Measurements from ENCODE around the gene FAM13A.

FAM13A gene

GRCh38 chr4:89056953-89057398, at the start of gene FAM13A (continued):
- TF ChIP-seq PBX3 (CRISPR knock-in tag; IDR thresholded peaks at IDR 0.05) (no peak), EGR2 (tag by site-specific recombination; IDR thresholded peaks at IDR 0.05; ENCODE audit: low read depth) (no peak), ZNF654 (tag by site-specific recombination; IDR thresholded peaks at IDR 0.05; ENCODE audit: low read depth) (no peak), ZNF792 (tag by site-specific recombination; IDR thresholded peaks at IDR 0.05) (no peak), ZNF548 (tag by site-specific recombination; IDR thresholded peaks at IDR 0.05) (no peak), ZNF645 (tag by site-specific recombination; IDR thresholded peaks at IDR 0.05) (no peak), ZNF404 (tag by site-specific recombination; IDR thresholded peaks at IDR 0.05) (no peak), KLF16 (tag by site-specific recombination; IDR thresholded peaks at IDR 0.05) (no peak), SCRT1 (tag by site-specific recombination; IDR thresholded peaks at IDR 0.05; ENCODE audit: borderline replicate concordance) (no peak), ZNF302 (tag by site-specific recombination; IDR thresholded peaks at IDR 0.05; ENCODE audit: low read depth) (no peak), ELK4 (IDR thresholded peaks at IDR 0.05; ENCODE audit: borderline replicate concordance, low read depth, low read length) (no peak), ZFHX2 (tag by site-specific recombination; conservative IDR thresholded peaks at IDR 0.05) (no peak), ZNF623 (tag by site-specific recombination; IDR thresholded peaks at IDR 0.05) (no peak), KLF7 (tag by site-specific recombination; IDR thresholded peaks at IDR 0.05; ENCODE audit: borderline replicate concordance) (no peak), ZNF292 (tag by site-specific recombination; IDR thresholded peaks at IDR 0.05; ENCODE audit: borderline replicate concordance, low read depth) (no peak), ZNF768 (tag by site-specific recombination; IDR thresholded peaks at IDR 0.05) (no peak), ZNF76 (tag by site-specific recombination; IDR thresholded peaks at IDR 0.05; ENCODE audit: borderline replicate concordance, low read depth) (no peak), HOXC10 (CRISPR knock-in tag; IDR thresholded peaks at IDR 0.05) (no peak), SP2 (tag by site-specific recombination; IDR thresholded peaks at IDR 0.05) (no peak), ZNF580 (tag by site-specific recombination; IDR thresholded peaks at IDR 0.05) (no peak), ZNF596 (tag by site-specific recombination; IDR thresholded peaks at IDR 0.05) (no peak), ZNF10 (tag by site-specific recombination; IDR thresholded peaks at IDR 0.05) (no peak), KLF17 (tag by site-specific recombination; IDR thresholded peaks at IDR 0.05) (no peak), ZNF37A (tag by site-specific recombination; IDR thresholded peaks at IDR 0.05) (no peak), ZNF19 (tag by site-specific recombination; IDR thresholded peaks at IDR 0.05; ENCODE audit: low read depth) (no peak), ZNF785 (tag by site-specific recombination; IDR thresholded peaks at IDR 0.05) (no peak), ZNF394 (tag by site-specific recombination; IDR thresholded peaks at IDR 0.05; ENCODE audit: borderline replicate concordance) (peak; percentile 59; the same call in 1 of the 2 replicates), ZNF132 (tag by site-specific recombination; IDR thresholded peaks at IDR 0.05; ENCODE audit: borderline replicate concordance) (no peak), ZSCAN4 (tag by site-specific recombination; IDR thresholded peaks at IDR 0.05) (no peak), ZNF362 (tag by site-specific recombination; IDR thresholded peaks at IDR 0.05) (peak; percentile 85), ZFP3 (tag by site-specific recombination; IDR thresholded peaks at IDR 0.05; ENCODE audit: low read depth) (no peak), ZNF266 (tag by site-specific recombination; IDR thresholded peaks at IDR 0.05; ENCODE audit: low read depth) (no peak), ZNF776 (tag by site-specific recombination; IDR thresholded peaks at IDR 0.05; ENCODE audit: borderline replicate concordance) (no peak), ZNF366 (tag by site-specific recombination; conservative IDR thresholded peaks at IDR 0.05) (peak; percentile 78)
